HG03060 (cell line): ENCODE measurements around the gene USP11.

Experiments
- ATAC-seq: cut with Tn5 transposase; IDR thresholded peaks from one replicate; pipeline ENCODE4 v1.9.1; 2021; ENCODE audit warnings: low read depth, moderate number of reproducible peaks; ENCODE audit not compliant: unreplicated experiment

The USP11 gene

DNA sequence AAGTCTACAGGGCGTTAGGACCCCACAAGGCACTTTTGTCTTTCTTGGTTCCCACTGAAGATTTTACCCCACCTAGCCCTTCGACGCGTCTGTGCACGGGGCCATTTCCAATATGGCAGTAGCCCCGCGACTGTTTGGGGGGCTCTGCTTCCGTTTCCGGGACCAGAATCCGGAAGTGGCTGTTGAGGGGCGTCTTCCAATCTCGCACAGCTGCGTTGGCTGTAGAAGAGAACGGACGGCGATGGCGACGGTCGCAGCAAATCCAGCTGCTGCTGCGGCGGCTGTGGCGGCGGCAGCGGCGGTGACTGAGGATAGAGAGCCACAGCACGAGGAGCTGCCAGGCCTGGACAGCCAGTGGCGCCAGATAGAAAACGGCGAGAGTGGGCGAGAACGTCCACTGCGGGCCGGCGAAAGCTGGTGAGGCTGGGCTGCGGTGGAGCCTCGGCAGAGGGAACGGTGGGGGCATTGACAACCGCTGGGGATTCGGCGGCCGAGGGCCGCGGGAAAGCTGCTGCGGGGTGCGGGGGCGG is at the start of gene USP11:
USP11 (plus strand) TSS at position 207 of the 530 bp plus-strand sequence; CDS start at position 242, 35 bp downstream.
- ATAC-seq = no peak

DNA sequence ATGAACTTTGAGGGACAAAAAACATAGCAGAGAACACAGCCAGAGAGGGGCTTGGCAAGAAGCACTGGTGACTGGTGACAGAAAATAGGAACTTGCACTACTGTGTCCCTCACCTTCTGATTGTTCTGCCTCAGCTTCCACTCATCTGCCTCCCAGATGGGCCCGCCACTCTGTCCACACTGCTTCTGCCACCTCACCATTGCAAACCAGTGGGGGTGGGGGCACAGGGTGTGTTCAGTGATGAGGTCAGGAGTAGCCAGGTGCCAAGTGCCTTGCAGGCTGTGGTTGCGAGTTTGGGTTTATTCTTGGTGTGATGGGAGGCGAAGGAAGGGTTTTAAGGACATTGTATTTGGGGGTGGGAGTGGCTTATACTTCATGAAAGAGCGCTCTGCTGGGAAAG is 48.3 kb upstream of the USP11 start:
- ATAC-seq = no peak

DNA sequence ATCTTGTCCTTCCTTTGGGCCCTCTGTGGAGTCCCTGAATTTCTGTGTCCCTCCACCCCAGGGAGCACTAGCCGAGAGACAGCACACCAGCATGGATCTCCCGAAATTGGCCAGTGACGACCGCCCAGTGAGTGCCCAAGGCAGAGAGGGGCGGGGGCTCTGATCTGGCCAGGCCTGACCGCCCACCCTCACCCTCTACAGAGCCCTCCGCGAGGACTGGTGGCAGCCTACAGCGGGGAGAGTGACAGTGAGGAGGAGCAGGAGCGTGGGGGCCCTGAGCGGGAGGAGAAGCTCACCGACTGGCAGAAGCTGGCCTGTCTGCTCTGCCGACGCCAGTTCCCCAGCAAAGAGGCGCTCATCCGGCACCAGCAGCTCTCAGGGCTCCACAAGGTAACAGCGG is 47.6 kb upstream of the USP11 start:
- ATAC-seq = no peak

DNA sequence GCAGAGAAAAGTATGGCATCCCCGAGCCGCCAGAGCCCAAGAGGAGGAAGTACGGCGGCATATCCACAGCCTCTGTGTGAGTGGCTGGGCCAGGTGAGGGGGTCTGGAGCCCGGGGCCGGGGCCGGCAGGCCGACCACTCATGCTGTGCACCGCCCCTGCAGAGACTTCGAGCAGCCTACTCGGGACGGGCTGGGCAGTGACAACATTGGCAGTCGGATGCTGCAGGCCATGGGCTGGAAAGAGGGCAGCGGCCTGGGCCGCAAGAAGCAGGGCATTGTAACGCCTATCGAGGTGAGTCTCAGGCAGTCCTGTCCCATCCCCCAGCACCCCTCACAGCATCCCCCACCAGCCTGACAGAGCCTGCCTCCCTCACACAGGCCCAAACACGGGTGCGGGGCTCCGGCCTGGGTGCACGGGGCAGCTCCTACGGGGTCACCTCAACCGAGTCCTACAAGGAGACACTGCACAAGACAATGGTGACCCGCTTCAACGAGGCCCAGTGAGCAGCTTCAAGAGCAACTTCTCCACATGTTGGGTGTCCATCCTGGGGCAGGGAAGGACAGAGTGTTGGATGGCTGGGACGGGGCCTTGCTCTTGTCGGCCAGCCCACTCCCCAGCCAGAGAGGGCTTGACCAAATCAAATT is 46.6 kb upstream of the USP11 start:
- no peak for ATAC-seq

- no peak for ATAC-seq
These were observed 45.6 kb upstream of the USP11 start for GRCh38 chrX:47187106-47187677.

DNA sequence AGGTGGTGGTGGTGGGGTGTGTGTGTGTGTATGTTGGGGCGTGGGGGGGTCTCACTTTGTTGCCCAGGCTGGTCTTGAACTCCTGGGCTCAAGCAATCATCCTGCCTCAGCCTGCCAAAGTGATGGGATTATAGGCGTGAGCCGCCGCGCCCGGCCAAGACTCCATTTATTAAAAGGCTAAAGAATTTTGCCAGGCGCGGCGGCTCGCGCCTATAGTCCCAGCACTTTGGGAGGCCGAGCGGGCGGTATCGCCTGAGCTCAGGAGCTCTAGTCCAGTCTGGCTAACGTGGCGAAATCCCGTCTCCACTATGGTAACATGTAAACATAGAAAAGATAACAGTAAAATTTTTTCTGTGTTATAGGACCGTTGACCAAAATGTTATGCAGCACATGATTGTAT is 42.9 kb upstream of the USP11 start:
- no peak for ATAC-seq

DNA sequence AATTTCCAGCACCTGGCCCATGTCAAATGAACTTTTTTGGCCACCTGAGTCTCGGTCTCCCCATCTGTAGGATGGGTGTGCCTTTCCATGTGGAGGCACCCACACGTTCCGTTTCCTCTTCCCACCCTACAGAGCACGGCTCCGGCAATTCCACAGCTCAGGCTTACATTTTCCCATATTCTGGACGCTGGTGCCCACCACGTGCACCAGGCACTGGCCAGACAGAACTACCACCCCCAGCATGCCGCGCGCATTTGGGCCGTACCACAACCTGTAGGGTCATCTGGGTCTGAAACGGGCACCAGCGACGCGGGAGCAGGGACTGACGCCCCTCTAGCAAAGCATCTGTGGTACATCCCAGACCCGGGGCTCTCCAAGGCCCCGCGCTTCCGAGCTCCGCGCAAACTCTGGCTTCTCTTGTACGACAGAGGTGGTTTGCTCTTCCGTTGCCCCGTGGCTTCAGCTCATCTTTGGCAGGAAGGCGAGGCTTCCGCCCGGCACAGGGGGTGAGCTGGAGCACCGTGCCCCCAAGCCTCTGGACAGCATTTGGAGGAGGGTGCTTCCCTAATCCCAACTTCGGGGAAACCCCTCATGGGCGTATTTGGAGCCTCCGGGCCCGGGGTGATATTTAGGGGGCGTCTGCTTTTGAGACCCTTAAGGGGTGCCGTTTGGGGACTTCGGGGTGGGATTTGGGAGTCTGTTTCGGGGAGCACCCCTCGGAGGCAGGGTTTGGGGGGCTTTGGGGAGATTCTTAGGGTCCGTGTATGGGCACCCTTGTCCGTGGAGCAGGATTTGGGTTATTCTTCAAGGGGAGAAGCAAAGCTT is 42.2 kb upstream of the USP11 start:
- peak; percentile 39 for ATAC-seq

- no peak for ATAC-seq
These were observed 41.5 kb upstream of the USP11 start for GRCh38 chrX:47191331-47191730.

DNA sequence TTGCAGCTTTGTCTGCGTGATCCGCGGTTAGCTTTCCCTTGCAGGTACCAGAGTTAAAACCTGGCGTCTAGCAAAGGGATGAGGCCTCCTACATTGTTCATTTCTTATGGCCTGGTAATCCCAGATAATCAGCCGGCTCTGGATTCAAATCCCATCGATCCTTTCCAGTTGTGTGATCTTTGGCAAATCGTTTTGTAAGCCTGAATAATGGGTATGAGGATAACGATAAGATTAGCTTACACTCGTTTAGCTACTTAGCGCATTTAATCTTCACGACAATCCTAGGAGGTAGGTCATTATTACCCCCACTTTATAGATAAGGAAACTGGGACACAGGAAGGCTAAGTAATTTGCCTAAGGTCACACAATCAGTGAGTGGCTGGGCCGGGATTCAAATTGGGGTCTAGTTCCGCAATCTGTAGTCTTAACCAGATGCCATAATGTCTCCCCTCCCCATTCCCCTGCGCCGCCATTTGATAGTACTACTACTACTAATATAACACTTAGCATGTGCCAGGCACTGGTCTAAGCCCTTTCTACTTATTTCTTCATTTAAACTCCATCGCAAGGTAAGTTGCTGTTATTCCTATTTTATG is 40.9 kb upstream of the USP11 start:
- no peak for ATAC-seq

GRCh38 chrX:47193475-47194193 is 39.2 kb upstream of the USP11 start, which contains the start of gene UBA1:
UBA1 (plus strand) TSS chrX:47193829; CDS start chrX:47198803, 4,974 bp downstream.
- ATAC-seq = peak; percentile 53

- no peak for ATAC-seq
These were observed 38.5 kb upstream of the USP11 start for GRCh38 chrX:47194194-47194787.

- no peak for ATAC-seq
These were observed 36.7 kb upstream of the USP11 start for GRCh38 chrX:47196098-47196497.

- ATAC-seq = no peak
These were observed 35.3 kb upstream of the USP11 start for GRCh38 chrX:47197526-47197925.

GRCh38 chrX:47198026-47198686 is 34.7 kb upstream of the USP11 start:
- ATAC-seq = no peak

GRCh38 chrX:47198687-47199080 is 34.1 kb upstream of the USP11 start:
- ATAC-seq = no peak

- no peak for ATAC-seq
These were observed 33.5 kb upstream of the USP11 start for GRCh38 chrX:47199286-47199685.

- ATAC-seq = no peak
These were observed 32.2 kb upstream of the USP11 start for GRCh38 chrX:47200385-47201150.

GRCh38 chrX:47201345-47201944 is 31.4 kb upstream of the USP11 start:
- ATAC-seq = no peak
